Adrenal gland (tissue), 5 donors: Measurements from ENCODE around the gene ZDHHC7.

Experiments used
- CTCF ChIP-seq, 6 experiments: fragments of 450-650 bp in 4 of 6; fragments of 200-600 bp in 2 of 6; sonication (generic) in 1 of 6; IDR thresholded peaks; 1 replicate in 5 of 6; 2 replicates in 1 of 6; pipeline versions ENCODE4 v1.5.1 to v1.8.0; 2016 to 2021; ENCODE audit warnings: antibody characterized with exemption in 6 of 6, mild to moderate bottlenecking in 2 of 6, moderate library complexity in 1 of 6
- POLR2A ChIP-seq, 2 donors: fragments of 450-650 bp; IDR thresholded peaks; one replicate each; pipeline ENCODE4 v1.6.1; 2017; ENCODE audit warnings: antibody characterized with exemption in 2 of 2, mild to moderate bottlenecking in 2 of 2, moderate library complexity in 1 of 2
- donor health status: DM: no; HTN: no; CAD: no.

GRCh38 chr16:84953190-84953746, 58.1 kb downstream of the ZDHHC7 start:
- TF ChIP-seq CTCF (IDR thresholded peaks at IDR 0.05) (no peak), POLR2A (IDR thresholded peaks at IDR 0.05) (no peak)
